WTC11 (cell line): ENCODE measurements around the gene LMO2. TPM values are rescaled to one million over a fixed set of nuclear protein-coding genes. Genes with fewer than 3 reads are reported as not detected.

Experiments
- ATAC-seq: fragments of 200-7000 bp; cut with Tn5 transposase; 2 replicates; pipeline ENCODE4 v1.10.0; 2021; ENCODE audit warnings: mild to moderate bottlenecking, moderate library complexity
- CTCF ChIA-PET: fragments of 300-600 bp; sonication (Branson Sonifier 250); formaldehyde crosslinking; loops from one replicate; lab custom pipeline; 2021; ENCODE audit warnings: antibody characterized with exemption; lab: Charles Lee
- POLR2A ChIA-PET: fragments of 350-600 bp; sonication (Branson Sonifier 250); formaldehyde crosslinking; loops from one replicate; lab custom pipeline; 2021; ENCODE audit warnings: antibody characterized with exemption; lab: Charles Lee
- DNase-seq: peaks from one replicate; pipeline ENCODE4 v3.0.0; 2021; ENCODE audit warnings: low spot score
- H3K27ac Mint-ChIP-seq: 2 replicates; pipeline ENCODE4 v1.8.0; 2021; ENCODE audit warnings: mixed read lengths
- H3K27me3 Mint-ChIP-seq: 2 replicates; pipeline ENCODE4 v1.8.0; 2021; ENCODE audit warnings: low read depth, mild to moderate bottlenecking, moderate library complexity, mixed read lengths
- H3K36me3 Mint-ChIP-seq: 2 replicates; pipeline ENCODE4 v1.8.0; 2021; ENCODE audit warnings: mixed read lengths
- H3K4me1 Mint-ChIP-seq: 2 replicates; pipeline ENCODE4 v1.8.0; 2022; ENCODE audit warnings: mixed read lengths
- H3K4me3 Mint-ChIP-seq: 2 replicates; pipeline ENCODE4 v1.8.0; 2021; ENCODE audit warnings: mild to moderate bottlenecking, moderate library complexity, mixed read lengths
- H3K9me3 Mint-ChIP-seq: 2 replicates; pipeline ENCODE4 v1.8.0; 2021; ENCODE audit warnings: mixed read lengths
- AR ChIP-seq: fragments of 250-450 bp; sonication (Bioruptor Pico); IDR thresholded peaks from 2 replicates; pipeline ENCODE4 v1.9.0; 2021; ENCODE audit warnings: mild to moderate bottlenecking
- ATF3 ChIP-seq: sonication (generic); formaldehyde crosslinking; conservative IDR thresholded peaks from 2 replicates; pipeline ENCODE4 v1.8.1; 2022; ENCODE audit warnings: mild to moderate bottlenecking, missing genetic modification reagents
- CREM ChIP-seq: sonication (generic); formaldehyde crosslinking; IDR thresholded peaks from 2 replicates; pipeline ENCODE4 v1.8.1; 2022; ENCODE audit warnings: mild to moderate bottlenecking, missing genetic modification reagents, moderate library complexity
- FOXK1 ChIP-seq: sonication (generic); formaldehyde crosslinking; IDR thresholded peaks from 2 replicates; pipeline ENCODE4 v1.8.0; 2022; ENCODE audit warnings: mild to moderate bottlenecking, moderate library complexity, missing genetic modification reagents
- FOXP4 ChIP-seq: sonication (generic); formaldehyde crosslinking; IDR thresholded peaks from 2 replicates; pipeline ENCODE4 v1.8.0; 2022; ENCODE audit warnings: mild to moderate bottlenecking, missing genetic modification reagents
- HMGA2 ChIP-seq: fragments of 250-450 bp; sonication (Bioruptor Pico); IDR thresholded peaks from 2 replicates; pipeline ENCODE4 v1.4.0; 2021; ENCODE audit warnings: mild to moderate bottlenecking, moderate library complexity
- JAZF1 ChIP-seq: fragments of 250-450 bp; sonication (Bioruptor Pico); IDR thresholded peaks from 2 replicates; pipeline ENCODE4 v1.9.0; 2021; ENCODE audit warnings: moderate library complexity, mild to moderate bottlenecking, inconsistent platforms
- MYBL2 ChIP-seq: sonication (generic); formaldehyde crosslinking; IDR thresholded peaks from 2 replicates; pipeline ENCODE4 v1.8.1; 2023; ENCODE audit warnings: mild to moderate bottlenecking, moderate library complexity, missing genetic modification reagents
- NR2C2 ChIP-seq: sonication (generic); formaldehyde crosslinking; IDR thresholded peaks from 2 replicates; pipeline ENCODE4 v1.8.0; 2022; ENCODE audit warnings: mild to moderate bottlenecking, missing genetic modification reagents
- PRRX2 ChIP-seq: fragments of 250-450 bp; sonication (Bioruptor Pico); IDR thresholded peaks from 2 replicates; pipeline ENCODE4 v1.8.0; 2021; ENCODE audit warnings: mild to moderate bottlenecking
- RELA ChIP-seq: sonication (generic); formaldehyde crosslinking; IDR thresholded peaks from 2 replicates; pipeline ENCODE4 v1.8.1; 2022; ENCODE audit warnings: missing genetic modification reagents, mild to moderate bottlenecking, borderline replicate concordance
- SOX15 ChIP-seq: fragments of 250-450 bp; sonication (Bioruptor Pico); IDR thresholded peaks from 2 replicates; pipeline ENCODE4 v1.9.0; 2021; ENCODE audit warnings: mild to moderate bottlenecking
- TEAD4 ChIP-seq: sonication (generic); formaldehyde crosslinking; IDR thresholded peaks from 2 replicates; pipeline ENCODE4 v1.8.0; 2022; ENCODE audit warnings: mild to moderate bottlenecking, missing genetic modification reagents
- USF1 ChIP-seq: sonication (generic); formaldehyde crosslinking; IDR thresholded peaks from 2 replicates; pipeline ENCODE4 v1.8.0; 2022; ENCODE audit warnings: mild to moderate bottlenecking, missing genetic modification reagents
- ZNF232 ChIP-seq: sonication (generic); formaldehyde crosslinking; IDR thresholded peaks from 2 replicates; pipeline ENCODE4 v1.8.0; 2022; ENCODE audit warnings: mild to moderate bottlenecking, missing genetic modification reagents
- ZNF671 ChIP-seq: fragments of 250-450 bp; sonication (Bioruptor Pico); IDR thresholded peaks from 2 replicates; pipeline ENCODE4 v1.8.0; 2021; ENCODE audit warnings: mild to moderate bottlenecking
- total RNA-seq: library from RNA; stranded (reverse); gene quantifications from 3 replicates; pipeline ENCODE4 v1.2.3, GENCODE V29; 2021
- TF ChIP-seq, protein P1 (sequence below): sonication (generic); formaldehyde crosslinking; IDR thresholded peaks from 2 replicates; pipeline ENCODE4 v1.8.1; 2022; ENCODE audit warnings: mild to moderate bottlenecking, moderate library complexity, missing genetic modification reagents
- TF ChIP-seq, protein P2 (sequence below): fragments of 250-450 bp; sonication (Bioruptor Pico); conservative IDR thresholded peaks from 2 replicates; pipeline ENCODE4 v1.9.0; 2021; ENCODE audit warnings: mild to moderate bottlenecking
- TF ChIP-seq, protein P3 (sequence below): sonication (generic); formaldehyde crosslinking; IDR thresholded peaks from 2 replicates; pipeline ENCODE4 v1.8.1; 2023; ENCODE audit warnings: mild to moderate bottlenecking, missing genetic modification reagents, borderline replicate concordance
- TF ChIP-seq, protein P4 (sequence below): sonication (generic); formaldehyde crosslinking; IDR thresholded peaks from 2 replicates; pipeline ENCODE4 v1.8.0; 2022; ENCODE audit warnings: mild to moderate bottlenecking, missing genetic modification reagents
- TF ChIP-seq, protein P5 (sequence below): sonication (generic); formaldehyde crosslinking; IDR thresholded peaks from 2 replicates; pipeline ENCODE4 v1.8.1; 2022; ENCODE audit warnings: mild to moderate bottlenecking, missing genetic modification reagents, moderate library complexity, borderline replicate concordance

Gene LMO2
- total RNA-seq, 1 experiment from 2014 or later, result 3.4 TPM

DNA sequence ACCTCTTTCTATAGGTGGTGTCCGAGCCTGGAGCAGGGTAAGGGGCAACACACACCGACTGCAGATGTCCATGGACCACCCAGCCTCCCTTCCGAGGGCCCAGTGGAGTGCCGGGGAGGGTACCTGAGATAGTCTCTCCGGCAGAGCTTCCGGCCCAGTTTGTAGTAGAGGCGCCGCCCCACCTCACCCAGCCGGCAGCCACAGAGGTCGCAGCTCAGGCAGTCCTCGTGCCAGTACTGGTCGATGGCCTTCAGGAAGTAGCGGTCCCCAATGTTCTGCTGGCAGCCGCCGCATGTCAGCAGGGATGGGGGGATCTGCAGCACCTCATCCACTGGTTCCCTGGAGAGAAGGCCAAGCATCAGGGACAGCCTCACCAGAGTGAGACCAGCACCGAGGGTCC is 27.4 kb downstream of the LMO2 start (continued):
- no peak for TF ChIP-seq AR (CRISPR knock-in tag)
- no peak for TF ChIP-seq ZNF671
- TF ChIP-seq, protein P1, sequence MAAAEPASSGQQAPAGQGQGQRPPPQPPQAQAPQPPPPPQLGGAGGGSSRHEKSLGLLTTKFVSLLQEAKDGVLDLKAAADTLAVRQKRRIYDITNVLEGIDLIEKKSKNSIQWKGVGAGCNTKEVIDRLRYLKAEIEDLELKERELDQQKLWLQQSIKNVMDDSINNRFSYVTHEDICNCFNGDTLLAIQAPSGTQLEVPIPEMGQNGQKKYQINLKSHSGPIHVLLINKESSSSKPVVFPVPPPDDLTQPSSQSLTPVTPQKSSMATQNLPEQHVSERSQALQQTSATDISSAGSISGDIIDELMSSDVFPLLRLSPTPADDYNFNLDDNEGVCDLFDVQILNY (CRISPR knock-in tag), result no peak
- no peak for TF ChIP-seq PRRX2
- TF ChIP-seq, protein P2, sequence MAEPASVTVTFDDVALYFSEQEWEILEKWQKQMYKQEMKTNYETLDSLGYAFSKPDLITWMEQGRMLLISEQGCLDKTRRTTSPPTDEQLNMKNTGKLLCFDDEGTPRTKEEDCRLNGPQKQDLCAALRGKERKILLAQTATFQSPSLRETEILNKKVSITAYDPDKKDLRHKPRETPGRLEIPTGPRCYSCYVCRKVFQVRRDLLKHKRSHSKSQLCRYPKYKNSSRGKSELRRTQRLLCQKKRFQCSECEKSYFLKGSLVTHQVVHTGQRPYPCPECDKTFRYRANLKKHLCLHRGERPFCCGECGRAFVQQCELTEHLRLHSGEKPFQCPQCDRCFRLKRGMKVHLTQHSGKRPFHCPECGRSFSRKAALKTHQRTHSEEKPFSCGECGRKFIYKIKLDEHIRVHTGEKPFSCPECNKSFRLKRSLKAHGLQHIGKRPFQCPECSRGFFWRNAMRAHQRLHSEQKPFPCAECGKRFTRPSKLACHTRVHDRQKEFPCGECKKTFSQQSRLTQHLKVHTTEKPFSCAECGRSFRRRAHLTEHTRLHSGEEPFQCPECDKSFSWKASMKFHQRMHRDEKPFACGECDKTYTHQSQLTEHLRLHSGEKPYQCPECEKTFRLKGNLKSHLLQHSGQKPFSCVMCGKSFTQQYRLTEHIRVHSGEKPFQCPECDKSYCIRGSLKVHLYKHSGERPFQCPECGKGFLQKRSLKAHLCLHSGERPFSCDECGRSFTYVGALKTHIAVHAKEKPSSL (CRISPR knock-in tag), result no peak
- TF ChIP-seq, protein P3, sequence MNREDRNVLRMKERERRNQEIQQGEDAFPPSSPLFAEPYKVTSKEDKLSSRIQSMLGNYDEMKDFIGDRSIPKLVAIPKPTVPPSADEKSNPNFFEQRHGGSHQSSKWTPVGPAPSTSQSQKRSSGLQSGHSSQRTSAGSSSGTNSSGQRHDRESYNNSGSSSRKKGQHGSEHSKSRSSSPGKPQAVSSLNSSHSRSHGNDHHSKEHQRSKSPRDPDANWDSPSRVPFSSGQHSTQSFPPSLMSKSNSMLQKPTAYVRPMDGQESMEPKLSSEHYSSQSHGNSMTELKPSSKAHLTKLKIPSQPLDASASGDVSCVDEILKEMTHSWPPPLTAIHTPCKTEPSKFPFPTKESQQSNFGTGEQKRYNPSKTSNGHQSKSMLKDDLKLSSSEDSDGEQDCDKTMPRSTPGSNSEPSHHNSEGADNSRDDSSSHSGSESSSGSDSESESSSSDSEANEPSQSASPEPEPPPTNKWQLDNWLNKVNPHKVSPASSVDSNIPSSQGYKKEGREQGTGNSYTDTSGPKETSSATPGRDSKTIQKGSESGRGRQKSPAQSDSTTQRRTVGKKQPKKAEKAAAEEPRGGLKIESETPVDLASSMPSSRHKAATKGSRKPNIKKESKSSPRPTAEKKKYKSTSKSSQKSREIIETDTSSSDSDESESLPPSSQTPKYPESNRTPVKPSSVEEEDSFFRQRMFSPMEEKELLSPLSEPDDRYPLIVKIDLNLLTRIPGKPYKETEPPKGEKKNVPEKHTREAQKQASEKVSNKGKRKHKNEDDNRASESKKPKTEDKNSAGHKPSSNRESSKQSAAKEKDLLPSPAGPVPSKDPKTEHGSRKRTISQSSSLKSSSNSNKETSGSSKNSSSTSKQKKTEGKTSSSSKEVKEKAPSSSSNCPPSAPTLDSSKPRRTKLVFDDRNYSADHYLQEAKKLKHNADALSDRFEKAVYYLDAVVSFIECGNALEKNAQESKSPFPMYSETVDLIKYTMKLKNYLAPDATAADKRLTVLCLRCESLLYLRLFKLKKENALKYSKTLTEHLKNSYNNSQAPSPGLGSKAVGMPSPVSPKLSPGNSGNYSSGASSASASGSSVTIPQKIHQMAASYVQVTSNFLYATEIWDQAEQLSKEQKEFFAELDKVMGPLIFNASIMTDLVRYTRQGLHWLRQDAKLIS, result no peak
- no peak for TF ChIP-seq CREM (CRISPR knock-in tag)
- TF ChIP-seq JAZF1 (CRISPR knock-in tag), result no peak
- no peak for TF ChIP-seq FOXP4 (CRISPR knock-in tag)
- TF ChIP-seq, protein P4, sequence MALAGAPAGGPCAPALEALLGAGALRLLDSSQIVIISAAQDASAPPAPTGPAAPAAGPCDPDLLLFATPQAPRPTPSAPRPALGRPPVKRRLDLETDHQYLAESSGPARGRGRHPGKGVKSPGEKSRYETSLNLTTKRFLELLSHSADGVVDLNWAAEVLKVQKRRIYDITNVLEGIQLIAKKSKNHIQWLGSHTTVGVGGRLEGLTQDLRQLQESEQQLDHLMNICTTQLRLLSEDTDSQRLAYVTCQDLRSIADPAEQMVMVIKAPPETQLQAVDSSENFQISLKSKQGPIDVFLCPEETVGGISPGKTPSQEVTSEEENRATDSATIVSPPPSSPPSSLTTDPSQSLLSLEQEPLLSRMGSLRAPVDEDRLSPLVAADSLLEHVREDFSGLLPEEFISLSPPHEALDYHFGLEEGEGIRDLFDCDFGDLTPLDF (CRISPR knock-in tag), result no peak

- ChIA-PET CTCF (interaction anchor here (0.9 to 2.4 kb wide), 5 partner anchors 32 to 311 kb away, joined by 3 to 8 read pairs (median 4); no protein-coding TSS in a partner anchor), POLR2A (interaction anchor here (0.6 kb wide), 1 partner anchor 311 kb away, joined by 4 read pairs; no protein-coding TSS in a partner anchor)
- H3K27me3 Mint-ChIP-seq, result peaks cover 41% of the 10 kb centered on the region
- H3K9me3 Mint-ChIP-seq, result no peaks in the 10 kb centered on the region
- peaks cover 17% of the 10 kb centered on the region for H3K4me1 Mint-ChIP-seq
- DNase-seq (no peak), ATAC-seq (no peak)
- H3K4me3 Mint-ChIP-seq, result no peak overlapping the region
- H3K27ac Mint-ChIP-seq, result no peak overlapping the region
- H3K36me3 Mint-ChIP-seq, result no peaks in the 10 kb centered on the region
- no peak for TF ChIP-seq RELA
- TF ChIP-seq NR2C2 (CRISPR knock-in tag), result no peak
- TF ChIP-seq MYBL2 (CRISPR knock-in tag), result no peak
- TF ChIP-seq, protein P5, sequence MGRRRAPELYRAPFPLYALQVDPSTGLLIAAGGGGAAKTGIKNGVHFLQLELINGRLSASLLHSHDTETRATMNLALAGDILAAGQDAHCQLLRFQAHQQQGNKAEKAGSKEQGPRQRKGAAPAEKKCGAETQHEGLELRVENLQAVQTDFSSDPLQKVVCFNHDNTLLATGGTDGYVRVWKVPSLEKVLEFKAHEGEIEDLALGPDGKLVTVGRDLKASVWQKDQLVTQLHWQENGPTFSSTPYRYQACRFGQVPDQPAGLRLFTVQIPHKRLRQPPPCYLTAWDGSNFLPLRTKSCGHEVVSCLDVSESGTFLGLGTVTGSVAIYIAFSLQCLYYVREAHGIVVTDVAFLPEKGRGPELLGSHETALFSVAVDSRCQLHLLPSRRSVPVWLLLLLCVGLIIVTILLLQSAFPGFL (CRISPR knock-in tag), result no peak
- no peak for TF ChIP-seq FOXK1 (CRISPR knock-in tag)
- no peak for TF ChIP-seq SOX15
- no peak for TF ChIP-seq ZNF232 (CRISPR knock-in tag)
- TF ChIP-seq JAZF1 (CRISPR knock-in tag), result no peak
- TF ChIP-seq HMGA2 (CRISPR knock-in tag), result no peak
- no peak for TF ChIP-seq USF1 (CRISPR knock-in tag)
- no peak for TF ChIP-seq ATF3 (CRISPR knock-in tag)
- no peak for TF ChIP-seq TEAD4
Observed at GRCh38 chr11:33863418-33864172, 28.3 kb downstream of the LMO2 start.
